ENCODE data around the gene LRRC36.

The LRRC36 gene

DNA sequence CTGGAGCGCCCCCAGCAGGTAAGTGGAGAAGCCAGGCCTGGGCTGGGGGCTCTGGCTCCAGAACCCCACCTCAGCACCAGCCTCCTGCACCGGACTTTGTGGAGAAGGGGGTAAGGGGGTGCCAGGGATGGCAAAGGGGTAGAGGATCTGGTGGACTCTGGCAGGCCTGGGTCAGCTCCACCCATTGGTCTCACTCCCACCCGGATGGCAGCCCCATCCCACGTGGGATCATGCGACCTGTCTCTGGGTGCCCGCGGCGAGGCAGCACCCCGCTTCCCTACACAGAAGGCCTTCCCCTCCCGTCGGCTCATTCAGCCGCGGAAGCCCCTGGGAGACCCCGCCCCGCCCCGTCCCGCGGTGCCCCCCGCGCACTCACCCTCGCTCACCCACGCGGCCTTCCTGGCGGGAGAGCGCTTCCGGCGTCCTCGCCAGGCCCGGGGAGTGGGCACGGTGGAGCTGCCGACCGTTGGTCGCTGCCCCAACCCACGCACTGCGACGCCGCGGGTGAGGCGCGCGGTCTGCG, 47.8 kb upstream of the LRRC36 start (continued):
- TF ChIP-seq, protein P1, sequence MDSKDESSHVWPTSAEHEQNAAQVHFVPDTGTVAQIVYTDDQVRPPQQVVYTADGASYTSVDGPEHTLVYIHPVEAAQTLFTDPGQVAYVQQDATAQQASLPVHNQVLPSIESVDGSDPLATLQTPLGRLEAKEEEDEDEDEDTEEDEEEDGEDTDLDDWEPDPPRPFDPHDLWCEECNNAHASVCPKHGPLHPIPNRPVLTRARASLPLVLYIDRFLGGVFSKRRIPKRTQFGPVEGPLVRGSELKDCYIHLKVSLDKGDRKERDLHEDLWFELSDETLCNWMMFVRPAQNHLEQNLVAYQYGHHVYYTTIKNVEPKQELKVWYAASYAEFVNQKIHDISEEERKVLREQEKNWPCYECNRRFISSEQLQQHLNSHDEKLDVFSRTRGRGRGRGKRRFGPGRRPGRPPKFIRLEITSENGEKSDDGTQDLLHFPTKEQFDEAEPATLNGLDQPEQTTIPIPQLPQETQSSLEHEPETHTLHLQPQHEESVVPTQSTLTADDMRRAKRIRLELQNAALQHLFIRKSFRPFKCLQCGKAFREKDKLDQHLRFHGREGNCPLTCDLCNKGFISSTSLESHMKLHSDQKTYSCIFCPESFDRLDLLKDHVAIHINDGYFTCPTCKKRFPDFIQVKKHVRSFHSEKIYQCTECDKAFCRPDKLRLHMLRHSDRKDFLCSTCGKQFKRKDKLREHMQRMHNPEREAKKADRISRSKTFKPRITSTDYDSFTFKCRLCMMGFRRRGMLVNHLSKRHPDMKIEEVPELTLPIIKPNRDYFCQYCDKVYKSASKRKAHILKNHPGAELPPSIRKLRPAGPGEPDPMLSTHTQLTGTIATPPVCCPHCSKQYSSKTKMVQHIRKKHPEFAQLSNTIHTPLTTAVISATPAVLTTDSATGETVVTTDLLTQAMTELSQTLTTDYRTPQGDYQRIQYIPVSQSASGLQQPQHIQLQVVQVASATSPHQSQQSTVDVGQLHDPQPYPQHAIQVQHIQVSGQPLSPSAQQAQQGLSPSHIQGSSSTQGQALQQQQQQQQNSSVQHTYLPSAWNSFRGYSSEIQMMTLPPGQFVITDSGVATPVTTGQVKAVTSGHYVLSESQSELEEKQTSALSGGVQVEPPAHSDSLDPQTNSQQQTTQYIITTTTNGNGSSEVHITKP (tag by site-specific recombination; IDR thresholded peaks at IDR 0.05) = peak; percentile 26; the same call in 1 of the 2 replicates
- TF ChIP-seq ZNF335 (tag by site-specific recombination; conservative IDR thresholded peaks at IDR 0.05) (0 out of 2 replicates have a peak, but pooled peaks have one; percentile 42), EGR2 (tag by site-specific recombination; IDR thresholded peaks at IDR 0.05; ENCODE audit: low read depth) (peak; percentile 80), ZXDB (tag by site-specific recombination; IDR thresholded peaks at IDR 0.05) (peak; percentile 91), ZNF510 (tag by site-specific recombination; IDR thresholded peaks at IDR 0.05; ENCODE audit: insufficient replicate concordance) (no peak), ZNF423 (tag by site-specific recombination; IDR thresholded peaks at IDR 0.05) (0 out of 2 replicates have a peak, but pooled peaks have one; percentile 13), SP2 (tag by site-specific recombination; IDR thresholded peaks at IDR 0.05) (0 out of 2 replicates have a peak, but pooled peaks have one; percentile 9), REPIN1 (tag by site-specific recombination; IDR thresholded peaks at IDR 0.05; ENCODE audit: low read depth) (no peak), ZNF561 (tag by site-specific recombination; IDR thresholded peaks at IDR 0.05; ENCODE audit: borderline replicate concordance) (no peak)
- TF ChIP-seq, protein P2, sequence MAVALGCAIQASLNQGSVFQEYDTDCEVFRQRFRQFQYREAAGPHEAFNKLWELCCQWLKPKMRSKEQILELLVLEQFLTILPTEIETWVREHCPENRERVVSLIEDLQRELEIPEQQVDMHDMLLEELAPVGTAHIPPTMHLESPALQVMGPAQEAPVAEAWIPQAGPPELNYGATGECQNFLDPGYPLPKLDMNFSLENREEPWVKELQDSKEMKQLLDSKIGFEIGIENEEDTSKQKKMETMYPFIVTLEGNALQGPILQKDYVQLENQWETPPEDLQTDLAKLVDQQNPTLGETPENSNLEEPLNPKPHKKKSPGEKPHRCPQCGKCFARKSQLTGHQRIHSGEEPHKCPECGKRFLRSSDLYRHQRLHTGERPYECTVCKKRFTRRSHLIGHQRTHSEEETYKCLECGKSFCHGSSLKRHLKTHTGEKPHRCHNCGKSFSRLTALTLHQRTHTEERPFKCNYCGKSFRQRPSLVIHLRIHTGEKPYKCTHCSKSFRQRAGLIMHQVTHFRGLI (tag by site-specific recombination; IDR thresholded peaks at IDR 0.05) = no peak
- TF ChIP-seq, protein P3, sequence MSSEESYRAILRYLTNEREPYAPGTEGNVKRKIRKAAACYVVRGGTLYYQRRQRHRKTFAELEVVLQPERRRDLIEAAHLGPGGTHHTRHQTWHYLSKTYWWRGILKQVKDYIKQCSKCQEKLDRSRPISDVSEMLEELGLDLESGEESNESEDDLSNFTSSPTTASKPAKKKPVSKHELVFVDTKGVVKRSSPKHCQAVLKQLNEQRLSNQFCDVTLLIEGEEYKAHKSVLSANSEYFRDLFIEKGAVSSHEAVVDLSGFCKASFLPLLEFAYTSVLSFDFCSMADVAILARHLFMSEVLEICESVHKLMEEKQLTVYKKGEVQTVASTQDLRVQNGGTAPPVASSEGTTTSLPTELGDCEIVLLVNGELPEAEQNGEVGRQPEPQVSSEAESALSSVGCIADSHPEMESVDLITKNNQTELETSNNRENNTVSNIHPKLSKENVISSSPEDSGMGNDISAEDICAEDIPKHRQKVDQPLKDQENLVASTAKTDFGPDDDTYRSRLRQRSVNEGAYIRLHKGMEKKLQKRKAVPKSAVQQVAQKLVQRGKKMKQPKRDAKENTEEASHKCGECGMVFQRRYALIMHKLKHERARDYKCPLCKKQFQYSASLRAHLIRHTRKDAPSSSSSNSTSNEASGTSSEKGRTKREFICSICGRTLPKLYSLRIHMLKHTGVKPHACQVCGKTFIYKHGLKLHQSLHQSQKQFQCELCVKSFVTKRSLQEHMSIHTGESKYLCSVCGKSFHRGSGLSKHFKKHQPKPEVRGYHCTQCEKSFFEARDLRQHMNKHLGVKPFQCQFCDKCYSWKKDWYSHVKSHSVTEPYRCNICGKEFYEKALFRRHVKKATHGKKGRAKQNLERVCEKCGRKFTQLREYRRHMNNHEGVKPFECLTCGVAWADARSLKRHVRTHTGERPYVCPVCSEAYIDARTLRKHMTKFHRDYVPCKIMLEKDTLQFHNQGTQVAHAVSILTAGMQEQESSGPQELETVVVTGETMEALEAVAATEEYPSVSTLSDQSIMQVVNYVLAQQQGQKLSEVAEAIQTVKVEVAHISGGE (tag by site-specific recombination; conservative IDR thresholded peaks at IDR 0.05; ENCODE audit: low read depth) = peak; percentile 52
- TF ChIP-seq, protein P4, sequence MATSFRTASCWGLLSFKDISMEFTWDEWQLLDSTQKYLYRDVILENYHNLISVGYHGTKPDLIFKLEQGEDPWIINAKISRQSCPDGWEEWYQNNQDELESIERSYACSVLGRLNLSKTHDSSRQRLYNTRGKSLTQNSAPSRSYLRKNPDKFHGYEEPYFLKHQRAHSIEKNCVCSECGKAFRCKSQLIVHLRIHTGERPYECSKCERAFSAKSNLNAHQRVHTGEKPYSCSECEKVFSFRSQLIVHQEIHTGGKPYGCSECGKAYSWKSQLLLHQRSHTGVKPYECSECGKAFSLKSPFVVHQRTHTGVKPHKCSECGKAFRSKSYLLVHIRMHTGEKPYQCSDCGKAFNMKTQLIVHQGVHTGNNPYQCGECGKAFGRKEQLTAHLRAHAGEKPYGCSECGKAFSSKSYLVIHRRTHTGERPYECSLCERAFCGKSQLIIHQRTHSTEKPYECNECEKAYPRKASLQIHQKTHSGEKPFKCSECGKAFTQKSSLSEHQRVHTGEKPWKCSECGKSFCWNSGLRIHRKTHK (tag by site-specific recombination; IDR thresholded peaks at IDR 0.05) = no peak
- TF ChIP-seq, protein P5, sequence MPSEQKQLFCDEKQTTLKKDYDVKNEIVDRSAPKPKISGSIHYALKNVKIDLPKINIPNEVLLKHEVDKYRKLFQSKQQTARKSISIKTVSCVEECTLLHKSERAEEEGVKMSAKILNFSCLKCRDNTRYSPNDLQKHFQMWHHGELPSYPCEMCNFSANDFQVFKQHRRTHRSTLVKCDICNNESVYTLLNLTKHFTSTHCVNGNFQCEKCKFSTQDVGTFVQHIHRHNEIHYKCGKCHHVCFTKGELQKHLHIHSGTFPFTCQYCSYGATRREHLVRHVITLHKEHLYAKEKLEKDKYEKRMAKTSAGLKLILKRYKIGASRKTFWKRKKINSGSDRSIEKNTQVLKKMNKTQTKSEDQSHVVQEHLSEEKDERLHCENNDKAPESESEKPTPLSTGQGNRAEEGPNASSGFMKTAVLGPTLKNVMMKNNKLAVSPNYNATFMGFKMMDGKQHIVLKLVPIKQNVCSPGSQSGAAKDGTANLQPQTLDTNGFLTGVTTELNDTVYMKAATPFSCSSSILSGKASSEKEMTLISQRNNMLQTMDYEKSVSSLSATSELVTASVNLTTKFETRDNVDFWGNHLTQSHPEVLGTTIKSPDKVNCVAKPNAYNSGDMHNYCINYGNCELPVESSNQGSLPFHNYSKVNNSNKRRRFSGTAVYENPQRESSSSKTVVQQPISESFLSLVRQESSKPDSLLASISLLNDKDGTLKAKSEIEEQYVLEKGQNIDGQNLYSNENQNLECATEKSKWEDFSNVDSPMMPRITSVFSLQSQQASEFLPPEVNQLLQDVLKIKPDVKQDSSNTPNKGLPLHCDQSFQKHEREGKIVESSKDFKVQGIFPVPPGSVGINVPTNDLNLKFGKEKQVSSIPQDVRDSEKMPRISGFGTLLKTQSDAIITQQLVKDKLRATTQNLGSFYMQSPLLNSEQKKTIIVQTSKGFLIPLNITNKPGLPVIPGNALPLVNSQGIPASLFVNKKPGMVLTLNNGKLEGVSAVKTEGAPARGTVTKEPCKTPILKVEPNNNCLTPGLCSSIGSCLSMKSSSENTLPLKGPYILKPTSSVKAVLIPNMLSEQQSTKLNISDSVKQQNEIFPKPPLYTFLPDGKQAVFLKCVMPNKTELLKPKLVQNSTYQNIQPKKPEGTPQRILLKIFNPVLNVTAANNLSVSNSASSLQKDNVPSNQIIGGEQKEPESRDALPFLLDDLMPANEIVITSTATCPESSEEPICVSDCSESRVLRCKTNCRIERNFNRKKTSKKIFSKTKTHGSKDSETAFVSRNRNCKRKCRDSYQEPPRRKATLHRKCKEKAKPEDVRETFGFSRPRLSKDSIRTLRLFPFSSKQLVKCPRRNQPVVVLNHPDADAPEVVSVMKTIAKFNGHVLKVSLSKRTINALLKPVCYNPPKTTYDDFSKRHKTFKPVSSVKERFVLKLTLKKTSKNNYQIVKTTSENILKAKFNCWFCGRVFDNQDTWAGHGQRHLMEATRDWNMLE (tag by site-specific recombination; conservative IDR thresholded peaks at IDR 0.05; ENCODE audit: low read depth) = no peak
